Measurements from ENCODE around the gene CSNK1G2. TPM values are rescaled to one million over a fixed set of nuclear protein-coding genes. Genes with fewer than 3 reads are reported as not detected.

CSNK1G2 gene
- total RNA-seq, 1 experiment from 2014 or later = 126 TPM

- Mint-ChIP-seq H3K27ac (no peak overlapping the region), H3K27me3 (ENCODE audit: low read depth) (no peaks in the 10 kb centered on the region), H3K9me3 (no peaks in the 10 kb centered on the region), H3K4me1 (peaks cover 4% of the 10 kb centered on the region; the same call in 1 of the 2 replicates), H3K36me3 (peaks cover 2% of the 10 kb centered on the region; the same call in 1 of the 2 replicates), H3K4me3 (no peak overlapping the region)
- TF ChIP-seq STAT6 (CRISPR knock-in tag; conservative IDR thresholded peaks at IDR 0.05; ENCODE audit: low read depth) (no peak), IRF2 (CRISPR knock-in tag; IDR thresholded peaks at IDR 0.05; ENCODE audit: borderline replicate concordance, low read depth) (no peak), TEAD1 (CRISPR knock-in tag; IDR thresholded peaks at IDR 0.05) (no peak), FOXP1 (CRISPR knock-in tag; IDR thresholded peaks at IDR 0.05; ENCODE audit: borderline replicate concordance) (no peak), ZNF512 (CRISPR knock-in tag; IDR thresholded peaks at IDR 0.05; ENCODE audit: borderline replicate concordance) (no peak), HMGA2 (CRISPR knock-in tag; IDR thresholded peaks at IDR 0.05) (no peak), FOXK1 (CRISPR knock-in tag; IDR thresholded peaks at IDR 0.05) (no peak), CBFB (CRISPR knock-in tag; IDR thresholded peaks at IDR 0.05; ENCODE audit: low read depth) (no peak), ESRRA (CRISPR knock-in tag; IDR thresholded peaks at IDR 0.05; ENCODE audit: borderline replicate concordance) (no peak), E2F4 (CRISPR knock-in tag; IDR thresholded peaks at IDR 0.05; ENCODE audit: borderline replicate concordance, low read depth) (no peak), FOXJ3 (CRISPR knock-in tag; IDR thresholded peaks at IDR 0.05; ENCODE audit: borderline replicate concordance) (no peak), CREM (CRISPR knock-in tag; IDR thresholded peaks at IDR 0.05) (no peak), NR3C1 (CRISPR knock-in tag; conservative IDR thresholded peaks at IDR 0.05; ENCODE audit: low read depth) (no peak)
- TF ChIP-seq, protein P1, sequence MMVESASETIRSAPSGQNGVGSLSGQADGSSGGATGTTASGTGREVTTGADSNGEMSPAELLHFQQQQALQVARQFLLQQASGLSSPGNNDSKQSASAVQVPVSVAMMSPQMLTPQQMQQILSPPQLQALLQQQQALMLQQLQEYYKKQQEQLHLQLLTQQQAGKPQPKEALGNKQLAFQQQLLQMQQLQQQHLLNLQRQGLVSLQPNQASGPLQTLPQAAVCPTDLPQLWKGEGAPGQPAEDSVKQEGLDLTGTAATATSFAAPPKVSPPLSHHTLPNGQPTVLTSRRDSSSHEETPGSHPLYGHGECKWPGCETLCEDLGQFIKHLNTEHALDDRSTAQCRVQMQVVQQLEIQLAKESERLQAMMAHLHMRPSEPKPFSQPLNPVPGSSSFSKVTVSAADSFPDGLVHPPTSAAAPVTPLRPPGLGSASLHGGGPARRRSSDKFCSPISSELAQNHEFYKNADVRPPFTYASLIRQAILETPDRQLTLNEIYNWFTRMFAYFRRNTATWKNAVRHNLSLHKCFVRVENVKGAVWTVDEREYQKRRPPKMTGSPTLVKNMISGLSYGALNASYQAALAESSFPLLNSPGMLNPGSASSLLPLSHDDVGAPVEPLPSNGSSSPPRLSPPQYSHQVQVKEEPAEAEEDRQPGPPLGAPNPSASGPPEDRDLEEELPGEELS (CRISPR knock-in tag; IDR thresholded peaks at IDR 0.05) = no peak
- no peak for ATAC-seq
- ChIA-PET POLR2A (no interaction called here), CTCF (interaction anchor here (1.2 to 2.3 kb wide), 2 partner anchors 12 to 131 kb away, joined by 4 to 7 read pairs; no protein-coding TSS in a partner anchor)
- no peak for DNase-seq (ENCODE audit: low spot score)
Measured at GRCh38 chr19:1957562-1958248, 16.7 kb downstream of the CSNK1G2 start.

GRCh38 chr19:1959928-1960589 is 19.1 kb downstream of the CSNK1G2 start:
- H3K36me3 Mint-ChIP-seq = peaks cover 4% of the 10 kb centered on the region; the same call in 1 of the 2 replicates
- peaks cover 4% of the 10 kb centered on the region; the same call in 1 of the 2 replicates for H3K4me1 Mint-ChIP-seq
- ATAC-seq (no peak), DNase-seq (ENCODE audit: low spot score) (no peak)
- no peaks in the 10 kb centered on the region for H3K9me3 Mint-ChIP-seq
- ChIA-PET POLR2A (no interaction called here), CTCF (no interaction called here)
- no peak overlapping the region for H3K4me3 Mint-ChIP-seq
- no peak overlapping the region for H3K27ac Mint-ChIP-seq
- no peaks in the 10 kb centered on the region for H3K27me3 Mint-ChIP-seq (ENCODE audit: low read depth)
- no peak for TF ChIP-seq ZNF281 (CRISPR knock-in tag; IDR thresholded peaks at IDR 0.05)
- no peak for TF ChIP-seq TCF7 (CRISPR knock-in tag; IDR thresholded peaks at IDR 0.05; ENCODE audit: low read depth)
- no peak for TF ChIP-seq USF2 (CRISPR knock-in tag; IDR thresholded peaks at IDR 0.05)
- TF ChIP-seq ZNF396 (CRISPR knock-in tag; IDR thresholded peaks at IDR 0.05; ENCODE audit: borderline replicate concordance) = no peak
- TF ChIP-seq FOXK1 (CRISPR knock-in tag; IDR thresholded peaks at IDR 0.05) = no peak
- no peak for TF ChIP-seq ZNF232 (CRISPR knock-in tag; IDR thresholded peaks at IDR 0.05)
- TF ChIP-seq RELA (CRISPR knock-in tag; IDR thresholded peaks at IDR 0.05; ENCODE audit: borderline replicate concordance) = no peak
- no peak for TF ChIP-seq GABPB1 (CRISPR knock-in tag; IDR thresholded peaks at IDR 0.05)

Data from WTC11 (cell line).